Measurements from ENCODE around the gene LMO1.

The LMO1 gene

DNA sequence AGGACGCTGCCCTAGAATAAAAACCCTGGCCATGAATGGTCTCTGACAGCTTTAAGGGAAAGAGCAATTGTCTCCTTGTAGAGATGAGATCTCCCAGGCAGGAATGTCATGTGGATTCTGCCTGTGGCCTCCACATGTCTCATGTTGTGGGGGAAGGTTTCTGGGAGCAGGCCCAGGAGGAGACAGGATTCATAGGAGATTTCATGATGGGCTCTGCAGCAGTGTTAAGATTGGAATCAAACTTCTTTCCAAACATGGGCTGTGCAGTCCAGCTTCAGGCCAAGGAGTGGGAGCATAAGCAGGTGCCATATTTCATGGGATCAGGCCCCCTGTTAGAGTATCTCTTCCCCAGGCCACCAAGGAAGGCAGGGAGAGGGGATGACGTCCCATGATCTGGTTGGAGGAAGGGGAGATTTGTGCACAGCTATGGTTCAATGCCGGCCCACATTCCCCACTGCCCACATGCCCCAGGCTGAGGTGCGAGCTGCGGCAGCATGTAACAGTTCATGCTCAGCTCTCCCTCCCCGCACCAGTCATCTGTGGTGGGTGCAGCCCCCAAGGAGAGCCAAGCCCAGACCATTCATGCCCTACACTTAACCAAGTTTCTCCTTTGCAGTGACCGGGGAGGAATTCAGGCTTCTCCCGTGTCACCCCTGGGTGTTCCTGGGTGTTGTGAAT, 42.5 kb downstream of the LMO1 start:
- H3K4me3 ChIP-seq (ENCODE audit: low read depth, low read length) = no peak overlapping the region
- DNase-seq (ENCODE audit: low read depth) = no peak
- TF ChIP-seq, protein P1, sequence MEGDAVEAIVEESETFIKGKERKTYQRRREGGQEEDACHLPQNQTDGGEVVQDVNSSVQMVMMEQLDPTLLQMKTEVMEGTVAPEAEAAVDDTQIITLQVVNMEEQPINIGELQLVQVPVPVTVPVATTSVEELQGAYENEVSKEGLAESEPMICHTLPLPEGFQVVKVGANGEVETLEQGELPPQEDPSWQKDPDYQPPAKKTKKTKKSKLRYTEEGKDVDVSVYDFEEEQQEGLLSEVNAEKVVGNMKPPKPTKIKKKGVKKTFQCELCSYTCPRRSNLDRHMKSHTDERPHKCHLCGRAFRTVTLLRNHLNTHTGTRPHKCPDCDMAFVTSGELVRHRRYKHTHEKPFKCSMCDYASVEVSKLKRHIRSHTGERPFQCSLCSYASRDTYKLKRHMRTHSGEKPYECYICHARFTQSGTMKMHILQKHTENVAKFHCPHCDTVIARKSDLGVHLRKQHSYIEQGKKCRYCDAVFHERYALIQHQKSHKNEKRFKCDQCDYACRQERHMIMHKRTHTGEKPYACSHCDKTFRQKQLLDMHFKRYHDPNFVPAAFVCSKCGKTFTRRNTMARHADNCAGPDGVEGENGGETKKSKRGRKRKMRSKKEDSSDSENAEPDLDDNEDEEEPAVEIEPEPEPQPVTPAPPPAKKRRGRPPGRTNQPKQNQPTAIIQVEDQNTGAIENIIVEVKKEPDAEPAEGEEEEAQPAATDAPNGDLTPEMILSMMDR (conservative IDR thresholded peaks at IDR 0.05; ENCODE audit: low read depth, low read length) = no peak

DNA sequence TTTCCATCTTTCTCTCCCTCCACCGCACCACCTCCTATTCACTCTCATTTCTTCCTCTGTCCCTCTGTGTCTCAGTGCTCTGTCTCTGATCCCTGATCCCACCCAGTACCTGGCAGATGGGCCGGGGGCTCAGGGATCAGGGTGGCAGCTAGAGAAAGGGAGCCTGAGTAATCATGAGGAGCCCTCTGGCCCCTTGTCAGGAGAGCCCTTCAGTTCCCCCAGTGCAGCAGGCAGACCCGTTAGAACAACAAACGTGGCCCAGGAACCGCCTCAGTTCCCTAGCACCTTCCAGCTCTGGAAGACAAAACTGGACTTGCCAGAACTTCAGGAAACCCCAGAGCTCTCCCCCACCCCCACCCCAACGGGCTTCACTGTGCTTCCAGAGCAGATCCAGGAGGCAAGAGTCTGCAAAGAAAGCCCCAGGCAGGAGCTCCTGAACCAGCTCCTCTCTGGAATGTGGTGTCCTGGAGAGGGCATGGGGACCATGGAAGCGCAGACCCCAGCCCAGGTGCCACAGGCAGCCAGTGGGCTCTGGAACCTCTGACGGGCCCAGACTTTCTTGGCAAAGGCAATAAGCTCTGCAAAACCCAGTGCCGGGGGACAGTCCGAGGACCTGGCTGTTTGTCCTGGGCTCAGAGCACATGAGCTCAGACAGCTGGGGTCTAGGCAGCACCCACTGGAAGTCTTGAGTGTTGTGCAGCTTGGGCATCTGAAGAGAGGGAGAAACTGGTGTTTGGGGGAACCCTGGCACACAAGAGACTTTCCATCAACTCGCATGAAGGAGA, 43.2 kb downstream of the LMO1 start:
- no peak overlapping the region for H3K4me3 ChIP-seq (ENCODE audit: low read depth, low read length)
- TF ChIP-seq, protein P1 (conservative IDR thresholded peaks at IDR 0.05; ENCODE audit: low read depth, low read length) = no peak
- no peak for DNase-seq (ENCODE audit: low read depth)

- TF ChIP-seq, protein P1 (conservative IDR thresholded peaks at IDR 0.05; ENCODE audit: low read depth, low read length) = peak; percentile 90
- no peak overlapping the region for H3K4me3 ChIP-seq (ENCODE audit: low read depth, low read length)
- DNase-seq (ENCODE audit: low read depth) = peak; percentile 81
These were observed 44.2 kb downstream of the LMO1 start for GRCh38 chr11:8219257-8220021.

DNA sequence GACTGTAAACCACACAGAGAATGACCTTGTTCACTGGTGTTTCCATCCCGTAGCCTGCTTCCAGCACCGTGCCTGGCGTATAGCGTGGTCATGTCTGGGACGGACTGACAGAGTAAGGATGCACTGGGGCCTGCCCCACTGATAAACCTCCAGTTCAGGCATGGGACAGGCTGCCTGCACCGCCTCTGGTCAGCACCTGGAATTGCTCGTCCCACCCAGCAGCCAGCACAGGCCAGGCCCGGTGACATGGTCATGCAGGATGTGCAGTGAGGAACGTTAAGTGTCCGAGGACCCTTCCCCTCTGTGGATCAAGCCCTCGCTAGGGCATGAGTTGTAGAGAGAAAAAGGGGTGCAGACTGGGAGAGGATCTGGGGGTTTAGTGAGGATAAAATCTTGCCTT, 44.8 kb downstream of the LMO1 start:
- H3K4me3 ChIP-seq (ENCODE audit: low read depth, low read length) = no peak overlapping the region
- DNase-seq (ENCODE audit: low read depth) = no peak
- TF ChIP-seq, protein P1 (conservative IDR thresholded peaks at IDR 0.05; ENCODE audit: low read depth, low read length) = no peak

GRCh38 chr11:8218409-8218808, 45.3 kb downstream of the LMO1 start:
- TF ChIP-seq, protein P1 (conservative IDR thresholded peaks at IDR 0.05; ENCODE audit: low read depth, low read length) = no peak
- H3K4me3 ChIP-seq (ENCODE audit: low read depth, low read length) = no peak overlapping the region
- DNase-seq (ENCODE audit: low read depth) = no peak

DNA sequence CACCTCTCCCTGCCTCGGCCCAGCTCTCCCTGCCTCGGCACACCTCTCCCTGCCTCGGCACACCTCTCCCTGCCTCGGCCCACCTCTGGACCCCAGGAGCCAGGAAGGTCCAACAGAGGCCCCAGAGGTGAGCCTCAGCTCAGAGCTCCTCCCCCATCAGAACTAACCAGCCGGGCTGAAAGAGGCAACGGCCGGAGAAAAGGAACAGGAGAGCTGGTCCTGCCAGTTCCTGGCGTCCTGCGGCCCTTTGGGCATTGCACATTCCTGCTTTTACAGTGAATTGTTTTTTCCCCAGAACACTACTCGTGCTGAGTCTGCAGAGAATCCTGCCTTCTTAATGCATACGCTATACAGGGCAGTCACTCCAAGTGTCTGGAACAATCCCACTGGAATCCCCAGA, 45.8 kb downstream of the LMO1 start:
- TF ChIP-seq, protein P1 (conservative IDR thresholded peaks at IDR 0.05; ENCODE audit: low read depth, low read length) = no peak
- H3K4me3 ChIP-seq (ENCODE audit: low read depth, low read length) = no peak overlapping the region
- no peak for DNase-seq (ENCODE audit: low read depth)

Measured in choroid plexus epithelial cell (primary cell).